Left ventricle myocardium inferior (tissue), 1 donor: ENCODE results near the gene AHNAK. TPM values are rescaled to one million over a fixed set of nuclear protein-coding genes. Genes with fewer than 3 reads are reported as not detected.

Source experiments
- DNase-seq: peaks from one replicate; pipeline ENCODE4 v3.0.0-alpha.2; 2020
- H3K27ac ChIP-seq: fragments of 200-600 bp; replicated peaks from 2 replicates; pipeline ENCODE4 v1.8.0; 2021
- H3K27me3 ChIP-seq: fragments of 200-600 bp; 2 replicates; pipeline ENCODE4 v1.8.0; 2021; ENCODE audit warnings: low read depth
- H3K36me3 ChIP-seq: fragments of 200-600 bp; 2 replicates; pipeline ENCODE4 v1.8.0; 2021
- H3K4me1 ChIP-seq: fragments of 200-600 bp; 2 replicates; pipeline ENCODE4 v1.8.0; 2021
- H3K4me3 ChIP-seq: fragments of 200-600 bp; 2 replicates; pipeline ENCODE4 v1.8.0; 2021; ENCODE audit warnings: mild to moderate bottlenecking, moderate library complexity
- H3K9me3 ChIP-seq: fragments of 200-600 bp; replicated peaks from 2 replicates; pipeline ENCODE4 v1.8.0; 2021
- intact Hi-C: fragments of 100-400 bp; cut with micrococcal nuclease; formaldehyde crosslinking; loops from one replicate; pipeline ENCODE4 v1.11.0; 2022
- total RNA-seq: library from RNA; stranded (reverse); fragmentation: NEBNext Ultra II Directional; extraction: Animal tissue kit (Norgen Biotek cat#: 25700); gene quantifications from one replicate; pipeline ENCODE4 v1.2.1, GENCODE V29; 2021
- TF ChIP-seq, protein P1 (sequence below): fragments of 200-600 bp; IDR thresholded peaks from 2 replicates; pipeline ENCODE4 v1.8.0; 2021; ENCODE audit warnings: antibody characterized with exemption, mild to moderate bottlenecking, borderline replicate concordance
- donor health status: DM: no; HTN: yes; CAD: no; lungs with severe emphysema.

AHNAK gene
- total RNA-seq, 1 donor from 2014 or later = 290 TPM

DNA sequence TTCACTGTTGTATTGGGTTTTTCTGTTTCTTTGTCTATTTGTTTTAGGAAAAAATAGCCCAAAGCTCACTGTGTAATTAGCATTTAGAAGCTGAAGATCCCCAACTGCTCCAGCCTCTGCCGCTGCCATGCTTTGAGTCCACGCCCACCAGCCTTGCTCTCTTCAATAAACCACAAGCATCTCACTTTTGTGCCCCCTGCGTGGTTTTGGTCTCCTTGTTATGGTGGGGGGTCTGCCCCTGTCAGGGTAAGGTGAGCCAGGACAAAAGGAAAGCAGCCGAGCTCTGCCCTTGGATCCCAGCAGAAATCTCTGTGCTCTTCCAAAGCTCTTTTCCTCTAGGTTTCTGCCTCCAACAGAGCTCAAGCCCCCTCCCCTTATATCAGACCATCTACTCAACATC, 123.6 kb downstream of the AHNAK start:
- DNase-seq = no peak
- no peaks in the 10 kb centered on the region for H3K27me3 ChIP-seq
- no peaks in the 10 kb centered on the region for H3K4me1 ChIP-seq
- no peaks in the 10 kb centered on the region for H3K9me3 ChIP-seq
- H3K27ac ChIP-seq = no peak overlapping the region
- TF ChIP-seq, protein P1, sequence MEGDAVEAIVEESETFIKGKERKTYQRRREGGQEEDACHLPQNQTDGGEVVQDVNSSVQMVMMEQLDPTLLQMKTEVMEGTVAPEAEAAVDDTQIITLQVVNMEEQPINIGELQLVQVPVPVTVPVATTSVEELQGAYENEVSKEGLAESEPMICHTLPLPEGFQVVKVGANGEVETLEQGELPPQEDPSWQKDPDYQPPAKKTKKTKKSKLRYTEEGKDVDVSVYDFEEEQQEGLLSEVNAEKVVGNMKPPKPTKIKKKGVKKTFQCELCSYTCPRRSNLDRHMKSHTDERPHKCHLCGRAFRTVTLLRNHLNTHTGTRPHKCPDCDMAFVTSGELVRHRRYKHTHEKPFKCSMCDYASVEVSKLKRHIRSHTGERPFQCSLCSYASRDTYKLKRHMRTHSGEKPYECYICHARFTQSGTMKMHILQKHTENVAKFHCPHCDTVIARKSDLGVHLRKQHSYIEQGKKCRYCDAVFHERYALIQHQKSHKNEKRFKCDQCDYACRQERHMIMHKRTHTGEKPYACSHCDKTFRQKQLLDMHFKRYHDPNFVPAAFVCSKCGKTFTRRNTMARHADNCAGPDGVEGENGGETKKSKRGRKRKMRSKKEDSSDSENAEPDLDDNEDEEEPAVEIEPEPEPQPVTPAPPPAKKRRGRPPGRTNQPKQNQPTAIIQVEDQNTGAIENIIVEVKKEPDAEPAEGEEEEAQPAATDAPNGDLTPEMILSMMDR = no peak
- no peaks in the 10 kb centered on the region for H3K36me3 ChIP-seq
- H3K4me3 ChIP-seq = no peak overlapping the region
- intact Hi-C loops = loop anchor here (10.0 kb wide), 1 partner anchor 122 kb away; the partner anchor contains the start of gene AHNAK

DNA sequence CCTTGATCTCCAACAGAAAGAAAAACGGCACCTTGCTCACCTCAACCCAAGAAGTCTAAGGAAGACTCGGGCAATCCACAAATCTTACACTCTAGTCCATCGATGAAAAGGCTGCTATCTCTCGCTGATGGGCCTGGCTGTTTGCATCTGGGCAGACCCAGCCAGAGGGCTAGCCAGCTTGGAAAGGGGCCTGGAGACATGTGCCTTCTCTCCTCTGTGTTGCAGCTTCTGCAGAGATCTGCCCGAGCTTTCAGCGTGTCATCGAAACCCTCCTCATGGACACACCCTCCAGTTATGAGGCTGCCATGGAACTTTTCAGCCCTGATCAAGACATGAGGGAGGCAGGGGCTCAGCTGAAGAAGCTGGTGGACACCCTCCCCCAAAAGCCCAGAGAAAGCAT, 124.6 kb downstream of the AHNAK start:
- Histone ChIP-seq H3K27me3 (no peaks in the 10 kb centered on the region), H3K27ac (no peak overlapping the region), H3K9me3 (no peaks in the 10 kb centered on the region), H3K4me1 (no peaks in the 10 kb centered on the region), H3K4me3 (no peak overlapping the region), H3K36me3 (no peaks in the 10 kb centered on the region)
- TF ChIP-seq, protein P1 = no peak
- no peak for DNase-seq
- intact Hi-C loops = loop anchor here (10.0 kb wide), 1 partner anchor 123 kb away; the partner anchor contains the start of gene AHNAK

DNA sequence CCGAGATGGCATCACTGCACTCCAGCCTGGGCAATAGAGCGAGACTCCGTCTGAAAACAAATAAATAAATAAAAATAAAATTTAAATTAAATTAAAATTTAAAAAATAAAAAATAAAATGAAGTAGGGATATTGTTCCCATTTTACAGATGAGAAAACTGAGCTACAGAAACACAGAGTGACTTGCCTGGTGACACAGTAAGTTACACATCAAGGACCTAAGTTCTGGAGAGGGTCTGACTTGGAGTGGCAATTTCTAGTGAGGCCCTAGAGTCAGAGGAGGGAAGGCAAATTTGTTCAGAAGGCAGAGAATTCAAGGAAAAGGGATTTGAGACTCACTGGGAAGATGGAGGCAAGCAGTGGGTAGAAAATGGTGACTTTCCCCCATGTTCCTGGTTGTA, 125.7 kb downstream of the AHNAK start:
- intact Hi-C loops = loop anchor here (10.0 kb wide), 1 partner anchor 124 kb away; the partner anchor contains the start of gene AHNAK

DNA sequence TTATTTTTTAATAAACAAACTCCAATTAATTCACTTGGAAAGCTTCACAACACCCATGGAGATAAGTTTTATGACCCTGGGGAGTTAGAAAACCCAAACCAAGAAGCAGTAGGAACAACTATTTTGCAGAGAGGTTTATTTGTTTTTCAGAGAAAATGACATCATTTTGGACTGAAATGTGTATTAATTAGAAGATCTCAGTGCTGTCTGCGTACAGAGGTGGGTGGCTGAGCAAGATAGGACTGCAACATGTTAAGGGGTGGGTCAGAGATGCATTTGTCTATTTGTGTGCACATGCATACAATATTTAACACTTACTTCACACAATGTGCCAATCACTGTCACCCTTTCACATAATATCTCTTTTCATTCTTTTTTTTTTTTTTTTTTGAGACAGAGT, 126.7 kb downstream of the AHNAK start:
- no peak for DNase-seq
- intact Hi-C loops = loop anchor here (10.0 kb wide), 1 partner anchor 125 kb away; the partner anchor contains the start of gene AHNAK

More for the DNA sequence above, 125.7 kb downstream of the AHNAK start:
- TF ChIP-seq, protein P1 = no peak
- no peak for DNase-seq
- Histone ChIP-seq H3K4me3 (no peak overlapping the region), H3K4me1 (no peaks in the 10 kb centered on the region), H3K36me3 (no peaks in the 10 kb centered on the region), H3K27me3 (no peaks in the 10 kb centered on the region), H3K9me3 (no peaks in the 10 kb centered on the region), H3K27ac (no peak overlapping the region)

DNA sequence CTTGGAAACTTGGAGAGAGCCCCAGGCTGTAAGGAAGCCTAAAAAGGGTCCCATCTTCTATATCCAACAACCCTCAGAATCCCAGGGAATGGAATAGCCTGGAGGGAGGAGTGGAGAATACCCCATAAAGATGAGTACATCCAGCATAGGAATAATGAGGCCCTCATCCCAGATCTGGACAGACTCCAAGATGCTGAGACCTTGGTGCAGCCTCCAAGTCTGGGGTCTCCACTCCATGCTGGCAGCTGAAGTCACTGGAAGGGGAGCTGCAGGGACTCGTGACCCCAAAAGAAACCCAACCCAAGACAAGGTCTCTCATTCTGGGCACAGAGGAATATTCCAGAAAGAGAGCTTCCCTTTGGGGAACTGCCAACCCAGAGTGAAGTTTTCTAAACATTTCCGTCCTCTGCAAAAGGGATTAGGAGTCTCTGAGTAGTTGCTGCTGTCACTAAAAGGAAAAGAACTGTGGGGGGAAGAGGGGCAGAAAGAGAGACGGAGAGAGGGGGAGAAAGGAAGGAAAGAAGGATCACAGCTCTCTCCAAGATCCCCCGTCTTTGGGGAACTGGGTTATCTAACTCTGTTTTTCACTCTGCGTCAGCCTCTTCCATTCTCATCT, 127.2 kb downstream of the AHNAK start:
- Histone ChIP-seq H3K4me3 (no peak overlapping the region), H3K9me3 (no peaks in the 10 kb centered on the region), H3K27me3 (no peaks in the 10 kb centered on the region), H3K4me1 (no peaks in the 10 kb centered on the region), H3K27ac (peak overlapping the region; percentile 64), H3K36me3 (no peaks in the 10 kb centered on the region)
- TF ChIP-seq, protein P1 = no peak
- intact Hi-C loops = no loop called here
- no peak for DNase-seq

More for the DNA sequence above, 126.7 kb downstream of the AHNAK start:
- H3K4me1 ChIP-seq = no peaks in the 10 kb centered on the region
- no peaks in the 10 kb centered on the region for H3K27me3 ChIP-seq
- no peaks in the 10 kb centered on the region for H3K9me3 ChIP-seq
- no peaks in the 10 kb centered on the region for H3K36me3 ChIP-seq
- TF ChIP-seq, protein P1 = no peak
- H3K27ac ChIP-seq = peak overlapping the region; percentile 64
- no peak overlapping the region for H3K4me3 ChIP-seq
